Activated CD8-positive, alpha-beta T cell treated with anti-CD3 and anti-CD28 coated beads for 36 hours (primary cell): Measurements from ENCODE around the gene OR2T11. TPM values are rescaled to one million over a fixed set of nuclear protein-coding genes. Genes with fewer than 3 reads are reported as not detected.
A peak's percentile ranks its signal among the peaks of the same experiment; 100 is the strongest.

Experiments
- ATAC-seq: fragments of 200-7000 bp; cut with Tn5 transposase; one replicate; pipeline ENCODE4 v1.10.0; 2021; ENCODE audit warnings: mild to moderate bottlenecking, moderate library complexity
- CTCF ChIA-PET: fragments of 350-600 bp; sonication (Branson Sonifier 250); formaldehyde crosslinking; loops from one replicate; lab custom pipeline; 2021; ENCODE audit warnings: antibody characterized with exemption; lab: Charles Lee
- POLR2A ChIA-PET: fragments of 350-600 bp; sonication (Branson Sonifier 250); formaldehyde crosslinking; loops from one replicate; lab custom pipeline; 2021; ENCODE audit warnings: antibody characterized with exemption; lab: Charles Lee
- DNase-seq: peaks from one replicate; pipeline ENCODE4 v3.0.0-alpha.2; 2020
- H3K27ac Mint-ChIP-seq: one replicate; pipeline ENCODE4 v1.8.0; 2021; ENCODE audit warnings: mild to moderate bottlenecking, mixed read lengths
- H3K27me3 Mint-ChIP-seq: one replicate; pipeline ENCODE4 v1.8.0; 2021; ENCODE audit warnings: mixed read lengths
- H3K36me3 Mint-ChIP-seq: one replicate; pipeline ENCODE4 v1.8.0; 2021; ENCODE audit warnings: low read depth, mixed read lengths
- H3K4me1 Mint-ChIP-seq: one replicate; pipeline ENCODE4 v1.8.0; 2021; ENCODE audit warnings: low read depth, mixed read lengths
- H3K4me3 Mint-ChIP-seq: one replicate; pipeline ENCODE4 v1.8.0; 2021; ENCODE audit warnings: mild to moderate bottlenecking, moderate library complexity, mixed read lengths
- H3K9me3 Mint-ChIP-seq: one replicate; pipeline ENCODE4 v1.8.0; 2021; ENCODE audit warnings: mixed read lengths
- CTCF ChIP-seq: fragments of 200-600 bp; IDR thresholded peaks from one replicate; pipeline ENCODE4 v1.8.0; 2022; ENCODE audit warnings: antibody characterized with exemption, mild to moderate bottlenecking
- intact Hi-C: fragments of 100-400 bp; cut with micrococcal nuclease; formaldehyde crosslinking; loops from one replicate; pipeline ENCODE4 v1.10.0; 2022
- total RNA-seq, 2 experiments: library from RNA; stranded (reverse); gene quantifications; one replicate each; pipeline ENCODE4 v1.2.3, GENCODE V29; 2021

The OR2T11 gene
- total RNA-seq, 2 experiments from 2014 or later = not detected

GRCh38 chr1:248610301-248610700 is 24.6 kb downstream of the OR2T11 start:
- Mint-ChIP-seq H3K4me1 (peaks cover 31% of the 10 kb centered on the region), H3K27me3 (no peaks in the 10 kb centered on the region), H3K27ac (peak overlapping the region; percentile 35), H3K4me3 (no peak overlapping the region), H3K36me3 (no peaks in the 10 kb centered on the region), H3K9me3 (peaks cover 2% of the 10 kb centered on the region)
- no peak for ATAC-seq
- ChIA-PET CTCF (no interaction called here), POLR2A (no interaction called here)
- intact Hi-C loops = no loop called here
- TF ChIP-seq CTCF = no peak
- no peak for DNase-seq

DNA sequence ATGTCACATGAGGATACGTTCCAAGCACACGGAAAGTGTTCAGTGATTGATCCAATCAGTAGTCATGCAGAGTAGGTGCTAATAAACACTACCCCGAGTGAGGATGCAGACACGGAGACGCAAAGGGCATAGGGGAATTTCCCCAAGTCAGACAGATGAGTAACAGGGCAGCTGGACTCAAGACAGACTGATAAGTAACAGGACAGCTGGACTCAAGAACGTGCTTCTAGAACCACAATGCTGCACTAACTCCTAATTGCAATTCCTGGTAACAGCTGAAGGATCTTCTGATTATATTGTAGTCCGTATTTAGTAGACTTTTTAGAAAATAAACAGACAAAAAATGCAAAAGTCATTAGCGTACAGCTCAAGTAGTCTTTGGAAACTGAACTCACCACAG is 35.5 kb downstream of the OR2T11 start:
- H3K27me3 Mint-ChIP-seq = no peaks in the 10 kb centered on the region
- ATAC-seq (no peak), DNase-seq (no peak)
- POLR2A ChIA-PET = no interaction called here
- H3K9me3 Mint-ChIP-seq = no peaks in the 10 kb centered on the region
- no peaks in the 10 kb centered on the region for H3K36me3 Mint-ChIP-seq
- H3K4me1 Mint-ChIP-seq = peaks cover 8% of the 10 kb centered on the region
- CTCF ChIA-PET = no interaction called here
- TF ChIP-seq CTCF = no peak
- intact Hi-C loops = no loop called here
- H3K27ac Mint-ChIP-seq = no peak overlapping the region
- no peak overlapping the region for H3K4me3 Mint-ChIP-seq

- intact Hi-C loops = no loop called here
- ChIA-PET CTCF (no interaction called here), POLR2A (no interaction called here)
- Mint-ChIP-seq H3K27me3 (no peaks in the 10 kb centered on the region), H3K27ac (no peak within 1 kb of the TSS), H3K4me3 (no peak within 1 kb of the TSS), H3K36me3 (no peaks in the 10 kb centered on the region), H3K9me3 (no peaks in the 10 kb centered on the region), H3K4me1 (peaks cover 7% of the 10 kb centered on the region)
- ATAC-seq = no peak
- no peak for DNase-seq
- TF ChIP-seq CTCF = no peak
These were observed 37.3 kb downstream of the OR2T11 start, which contains the start of gene OR2T10 for GRCh38 chr1:248597589-248597988. TSS of gene OR2T10 (minus strand) at chr1:248597700. CDS start at chr1:248593768, 3,932 bp downstream.

- POLR2A ChIA-PET = no interaction called here
These were observed 38.3 kb downstream of the OR2T11 start for GRCh38 chr1:248596615-248597014.

DNA sequence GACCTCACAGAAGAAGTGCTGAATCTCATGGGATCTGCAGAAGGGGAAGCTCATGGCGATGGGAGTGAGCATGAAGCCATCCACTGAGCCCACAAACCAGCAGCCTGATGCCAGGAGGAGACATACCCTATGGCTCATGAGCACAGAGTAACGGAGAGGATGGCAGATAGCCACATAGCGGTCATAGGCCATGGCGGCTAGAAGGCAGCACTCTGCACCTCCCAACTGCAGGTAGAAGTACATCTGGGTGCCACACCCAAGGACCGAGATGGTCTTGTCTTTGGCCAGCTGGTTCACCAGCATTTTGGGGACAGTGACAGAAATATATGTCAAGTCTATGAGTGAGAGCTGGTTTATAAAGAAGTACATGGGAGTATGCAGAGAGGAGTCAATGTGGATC is 41.7 kb downstream of the OR2T11 start:
- Mint-ChIP-seq H3K4me1 (peaks cover 7% of the 10 kb centered on the region), H3K4me3 (no peak overlapping the region), H3K27ac (no peak overlapping the region), H3K36me3 (no peaks in the 10 kb centered on the region), H3K27me3 (no peaks in the 10 kb centered on the region), H3K9me3 (no peaks in the 10 kb centered on the region)
- POLR2A ChIA-PET = no interaction called here
- TF ChIP-seq CTCF = no peak
- ATAC-seq (no peak), DNase-seq (no peak)
- intact Hi-C loops = no loop called here
- CTCF ChIA-PET = no interaction called here

More at GRCh38 chr1:248596615-248597014, 38.3 kb downstream of the OR2T11 start:
- no peaks in the 10 kb centered on the region for H3K9me3 Mint-ChIP-seq
- H3K27ac Mint-ChIP-seq = no peak overlapping the region
- TF ChIP-seq CTCF = no peak
- DNase-seq (no peak), ATAC-seq (peak; percentile 83)
- peaks cover 7% of the 10 kb centered on the region for H3K4me1 Mint-ChIP-seq
- intact Hi-C loops = no loop called here
- H3K4me3 Mint-ChIP-seq = no peak overlapping the region
- no peaks in the 10 kb centered on the region for H3K36me3 Mint-ChIP-seq
- H3K27me3 Mint-ChIP-seq = no peaks in the 10 kb centered on the region
- CTCF ChIA-PET = no interaction called here
